ENCODE measurements around the gene MTHFD1. TPM values are rescaled to one million over a fixed set of nuclear protein-coding genes. Genes with fewer than 3 reads are reported as not detected.

MTHFD1 gene
- total RNA-seq, 1 donor from 2014 or later, result 15.2 TPM

- no peak for DNase-seq (ENCODE audit: low spot score)
Measured at GRCh38 chr14:64405295-64405694, 17.1 kb downstream of the MTHFD1 start.

DNA sequence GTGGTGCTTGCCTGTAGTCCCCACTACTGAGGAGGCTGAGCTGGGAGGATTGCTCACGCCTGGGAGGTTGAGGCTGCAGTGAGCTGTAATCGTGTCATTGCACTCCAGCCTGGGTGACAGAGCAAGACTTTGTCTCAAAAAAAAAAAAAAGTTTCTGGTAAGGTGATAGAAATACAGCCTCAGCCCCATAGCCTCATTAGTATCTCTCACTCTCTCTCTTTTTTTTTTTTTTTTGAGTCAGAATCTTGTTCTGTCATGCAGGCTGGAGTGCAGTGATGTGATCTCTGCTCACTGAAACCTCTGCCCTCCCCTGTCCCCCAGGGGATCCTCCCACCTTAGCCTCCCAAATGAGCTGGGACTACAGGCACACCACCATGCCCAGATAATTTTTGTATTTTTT, 19.2 kb downstream of the MTHFD1 start:
- DNase-seq (ENCODE audit: low spot score), result no peak

- no peak for DNase-seq (ENCODE audit: low spot score)
Measured at GRCh38 chr14:64409126-64409920, 21.2 kb downstream of the MTHFD1 start.

- no peak for DNase-seq (ENCODE audit: low spot score)
Measured at GRCh38 chr14:64410084-64410774, 22.1 kb downstream of the MTHFD1 start.

GRCh38 chr14:64411001-64411400, 22.8 kb downstream of the MTHFD1 start:
- no peak for DNase-seq (ENCODE audit: low spot score)

DNA sequence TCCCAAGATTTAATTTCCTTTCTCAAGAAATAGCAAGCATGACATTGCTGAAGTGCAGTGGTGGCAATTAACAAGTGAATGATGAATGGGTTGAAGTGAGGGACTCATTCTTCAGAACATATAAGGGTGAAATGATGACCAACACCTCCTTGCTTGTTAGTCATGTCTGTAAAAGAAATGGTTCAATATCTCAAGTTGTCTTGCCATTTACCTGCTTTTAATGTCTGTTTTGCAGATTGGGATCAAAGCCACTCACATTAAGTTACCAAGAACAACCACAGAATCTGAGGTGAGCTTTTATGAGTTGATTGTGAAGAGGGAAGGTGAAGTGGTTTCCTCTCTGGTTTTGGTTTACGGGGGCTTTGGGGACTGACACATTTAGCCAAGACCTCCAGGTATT, 24.1 kb downstream of the MTHFD1 start:
- DNase-seq (ENCODE audit: low spot score), result no peak

- no peak for DNase-seq (ENCODE audit: low spot score)
Measured at GRCh38 chr14:64416348-64416932, 28.3 kb downstream of the MTHFD1 start.

DNA sequence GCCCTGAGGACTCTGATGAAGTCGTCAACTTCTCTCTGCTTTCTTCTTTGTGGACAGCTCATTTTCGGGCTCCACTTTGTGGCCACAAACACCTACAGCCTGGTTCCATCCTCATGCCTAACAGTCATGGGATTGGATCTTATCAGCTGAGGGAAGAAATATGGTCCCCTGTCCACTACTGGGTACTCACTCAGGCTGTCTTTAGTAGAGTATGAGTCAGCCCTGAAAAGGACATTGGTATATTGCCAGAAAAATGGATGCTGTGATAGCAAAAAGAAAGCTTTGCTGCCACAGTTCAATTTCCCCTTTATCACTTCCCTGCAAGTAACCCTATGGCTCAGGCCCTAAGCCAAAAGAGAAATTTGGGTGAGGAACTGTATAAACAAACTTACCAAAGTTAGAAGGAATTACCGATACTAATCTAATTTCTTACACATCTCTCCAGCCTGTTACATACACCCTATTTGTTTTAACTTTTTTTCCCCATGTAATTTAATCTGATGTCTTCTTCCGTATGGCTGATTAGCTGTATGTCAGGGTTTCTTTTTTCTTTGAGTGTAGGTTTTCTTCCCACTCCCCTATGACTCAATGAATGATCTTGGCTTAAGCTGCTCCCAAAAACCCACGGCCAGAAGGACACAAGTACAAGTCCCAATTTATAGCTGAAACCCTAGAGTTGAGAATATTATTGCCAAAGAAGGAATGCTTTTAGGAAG, 29.1 kb downstream of the MTHFD1 start:
- no peak for DNase-seq (ENCODE audit: low spot score)

GRCh38 chr14:64417771-64418125, 29.6 kb downstream of the MTHFD1 start:
- DNase-seq (ENCODE audit: low spot score), result no peak

- DNase-seq (ENCODE audit: low spot score), result no peak
Measured at GRCh38 chr14:64419003-64419402, 30.9 kb downstream of the MTHFD1 start.

DNA sequence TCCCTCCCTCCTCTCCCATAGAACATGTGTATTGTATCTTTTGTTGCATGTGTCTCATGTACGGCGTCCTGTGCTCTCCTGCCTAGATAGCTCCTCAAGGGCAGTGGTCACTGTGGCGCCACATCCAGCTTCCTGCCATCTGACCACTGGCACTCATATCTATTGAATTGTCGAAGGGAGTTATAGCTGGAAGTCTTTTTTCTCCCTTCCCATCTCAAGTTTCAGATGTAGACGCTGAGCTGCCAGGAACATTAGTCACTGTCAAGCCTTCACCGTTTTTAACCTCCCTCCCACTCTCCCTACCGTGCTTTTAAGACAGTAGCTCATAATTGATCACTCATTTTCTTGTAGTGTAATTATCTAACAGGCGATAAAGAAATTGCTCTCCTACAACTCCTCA, 33.0 kb downstream of the MTHFD1 start:
- DNase-seq (ENCODE audit: low spot score), result no peak

DNA sequence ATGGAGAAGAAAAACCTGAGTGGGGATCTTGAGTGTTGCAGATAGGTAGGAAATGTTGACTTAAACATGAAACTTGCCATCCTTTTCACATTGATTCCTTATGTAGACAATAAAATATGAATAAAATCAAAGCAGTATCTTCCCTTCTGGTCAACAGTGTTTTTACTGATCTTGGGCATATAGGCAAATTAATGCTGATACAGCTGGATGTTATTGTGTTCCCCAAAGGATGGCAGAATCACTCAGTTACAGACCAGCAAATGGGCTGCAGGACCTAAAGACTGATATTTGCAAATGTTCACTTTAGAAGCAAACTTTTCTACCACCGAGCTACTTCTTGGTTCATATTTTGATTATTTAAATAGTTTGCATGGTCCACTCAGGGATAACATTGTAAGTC, 33.9 kb downstream of the MTHFD1 start:
- DNase-seq (ENCODE audit: low spot score), result no peak

DNA sequence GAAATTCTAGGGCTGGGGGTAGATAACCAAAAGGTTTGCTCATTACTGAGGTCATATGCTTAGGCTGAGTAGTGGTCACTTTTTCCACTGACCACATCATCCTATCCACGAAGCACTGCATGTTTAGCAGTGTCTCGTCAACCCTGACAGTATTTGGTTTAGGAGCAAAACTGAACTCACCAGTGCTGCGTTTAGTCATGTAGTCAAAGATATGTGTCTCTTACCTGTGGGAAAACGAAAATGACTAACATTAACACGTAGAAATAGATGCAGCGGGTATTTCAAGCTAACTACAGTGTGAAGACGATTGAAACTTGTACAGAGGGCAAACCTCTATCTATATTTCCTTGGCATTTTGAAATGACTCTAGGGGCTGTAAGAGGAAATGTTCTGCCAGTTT, 34.6 kb downstream of the MTHFD1 start:
- no peak for DNase-seq (ENCODE audit: low spot score)

- DNase-seq (ENCODE audit: low spot score), result no peak
Measured at GRCh38 chr14:64423987-64424386, 35.8 kb downstream of the MTHFD1 start.

DNA sequence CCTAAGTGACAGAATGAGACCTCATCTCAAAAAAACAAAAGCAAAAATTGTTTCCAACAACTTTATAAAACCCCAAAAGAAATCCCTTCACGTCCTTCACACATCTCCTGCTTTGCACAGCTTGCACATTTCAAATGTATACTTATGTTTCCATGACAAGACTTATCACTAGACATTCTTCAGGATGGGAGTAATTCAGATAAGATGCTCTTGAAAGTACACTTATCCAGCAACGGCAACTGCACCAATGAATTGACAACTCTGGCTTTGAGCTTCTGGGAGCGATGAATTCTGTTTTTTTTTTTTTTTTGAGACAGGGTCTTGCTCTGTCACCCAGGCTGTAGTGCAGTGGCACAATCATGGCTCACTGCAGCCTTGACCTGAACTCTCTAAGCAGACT, 46.4 kb downstream of the MTHFD1 start:
- DNase-seq (ENCODE audit: low spot score), result peak; percentile 77

GRCh38 chr14:64438181-64438841, 50.2 kb downstream of the MTHFD1 start:
- peak; percentile 77 for DNase-seq (ENCODE audit: low spot score)

- DNase-seq (ENCODE audit: low spot score), result no peak
Measured at GRCh38 chr14:64439141-64439540, 51.0 kb downstream of the MTHFD1 start.

- no peak for DNase-seq (ENCODE audit: low spot score)
Measured at GRCh38 chr14:64440494-64440893, 52.3 kb downstream of the MTHFD1 start.

GRCh38 chr14:64442300-64442988, 54.3 kb downstream of the MTHFD1 start:
- DNase-seq (ENCODE audit: low spot score), result peak; percentile 35

DNA sequence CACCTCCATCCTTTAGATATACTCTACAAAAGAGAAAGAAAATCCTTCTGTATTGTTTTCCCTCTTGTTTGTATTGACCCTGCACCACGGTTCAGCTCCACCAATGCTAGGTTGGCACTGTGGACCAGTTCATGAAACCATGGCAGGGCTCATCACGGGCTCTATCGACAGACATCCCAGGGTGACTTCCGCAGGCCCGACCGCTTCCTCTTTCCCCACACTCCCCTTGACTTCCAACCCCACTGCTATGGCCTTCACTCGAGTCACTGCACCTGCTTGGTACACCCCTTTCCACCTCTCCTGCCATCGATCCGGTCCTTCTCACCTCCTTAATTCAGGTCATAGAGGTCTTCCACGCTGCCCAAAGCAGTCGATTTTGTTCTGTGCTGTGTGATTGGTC, 56.0 kb downstream of the MTHFD1 start:
- DNase-seq (ENCODE audit: low spot score), result no peak

Measured in umbilical cord (tissue), 2 donors.